HG02763 (cell line): ENCODE results near the gene PEX26.

ENCODE experiments used
- ATAC-seq: cut with Tn5 transposase; IDR thresholded peaks from one replicate; pipeline ENCODE4 v1.9.1; 2021; ENCODE audit warnings: mild to moderate bottlenecking, moderate library complexity; ENCODE audit not compliant: unreplicated experiment

PEX26 gene

GRCh38 chr22:18152519-18152918 lies 74.7 kb downstream of the PEX26 start:
- ATAC-seq: no peak

DNA sequence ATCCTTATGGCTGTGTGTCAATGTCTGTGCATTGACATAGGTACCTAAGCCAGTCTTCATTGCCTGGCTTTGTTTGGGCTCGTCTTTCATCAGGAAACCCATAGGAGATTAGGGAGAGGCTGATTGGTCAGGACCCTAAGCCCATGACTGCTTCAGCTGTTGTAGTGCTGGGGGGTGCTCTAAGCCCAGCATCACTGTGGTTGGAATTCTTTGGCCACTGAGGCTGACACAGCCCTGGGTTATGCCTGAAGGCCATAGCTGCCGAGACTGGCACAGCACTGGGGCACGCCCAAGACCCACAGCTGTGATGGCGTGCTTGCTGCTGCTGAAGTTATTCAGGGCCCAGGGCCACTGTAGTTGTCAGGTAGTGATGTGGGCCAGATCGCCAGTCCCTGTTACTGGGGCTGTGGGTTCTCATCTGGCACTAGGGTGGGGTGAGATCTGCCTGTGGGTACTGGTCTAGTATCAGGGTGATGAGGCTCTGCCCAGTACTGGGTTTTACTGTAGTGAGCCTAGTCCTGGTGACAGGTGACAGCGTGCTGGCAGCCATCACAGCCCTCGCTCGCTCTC lies 77.1 kb downstream of the PEX26 start:
- ATAC-seq: no peak
